GM18951 (cell line): Measurements from ENCODE around the gene EFCAB10.
"Not testable (repeated sequence)": the region's sequence is repeated elsewhere in the genome, so short reads cannot be mapped to it uniquely, and the experiment has no call there.

Source experiments
- POLR2A ChIP-seq: IDR thresholded peaks from 4 replicates; pipeline ENCODE4 v1.6.1; 2011; ENCODE audit warnings: mild to moderate bottlenecking; ENCODE audit not compliant: insufficient read length, insufficient read depth; ENCODE audit errors: extremely low read depth
- in situ Hi-C: fragments of 300-500 bp; cut with MboI; formaldehyde crosslinking; loops from one replicate; pipeline ENCODE4 v1.12.0; 2022; ENCODE audit warnings: low sequenced_read_pairs, mixed read lengths, inconsistent platforms; ENCODE audit not compliant: unreplicated experiment

EFCAB10 gene

GRCh38 chr7:105611856-105612775 is 30.8 kb upstream of the EFCAB10 start:
- in situ Hi-C loops: no loop called here
- no peak for TF ChIP-seq POLR2A

- TF ChIP-seq POLR2A: no peak
- in situ Hi-C loops: no loop called here
Measured at GRCh38 chr7:105610165-105610930, 29.1 kb upstream of the EFCAB10 start.

DNA sequence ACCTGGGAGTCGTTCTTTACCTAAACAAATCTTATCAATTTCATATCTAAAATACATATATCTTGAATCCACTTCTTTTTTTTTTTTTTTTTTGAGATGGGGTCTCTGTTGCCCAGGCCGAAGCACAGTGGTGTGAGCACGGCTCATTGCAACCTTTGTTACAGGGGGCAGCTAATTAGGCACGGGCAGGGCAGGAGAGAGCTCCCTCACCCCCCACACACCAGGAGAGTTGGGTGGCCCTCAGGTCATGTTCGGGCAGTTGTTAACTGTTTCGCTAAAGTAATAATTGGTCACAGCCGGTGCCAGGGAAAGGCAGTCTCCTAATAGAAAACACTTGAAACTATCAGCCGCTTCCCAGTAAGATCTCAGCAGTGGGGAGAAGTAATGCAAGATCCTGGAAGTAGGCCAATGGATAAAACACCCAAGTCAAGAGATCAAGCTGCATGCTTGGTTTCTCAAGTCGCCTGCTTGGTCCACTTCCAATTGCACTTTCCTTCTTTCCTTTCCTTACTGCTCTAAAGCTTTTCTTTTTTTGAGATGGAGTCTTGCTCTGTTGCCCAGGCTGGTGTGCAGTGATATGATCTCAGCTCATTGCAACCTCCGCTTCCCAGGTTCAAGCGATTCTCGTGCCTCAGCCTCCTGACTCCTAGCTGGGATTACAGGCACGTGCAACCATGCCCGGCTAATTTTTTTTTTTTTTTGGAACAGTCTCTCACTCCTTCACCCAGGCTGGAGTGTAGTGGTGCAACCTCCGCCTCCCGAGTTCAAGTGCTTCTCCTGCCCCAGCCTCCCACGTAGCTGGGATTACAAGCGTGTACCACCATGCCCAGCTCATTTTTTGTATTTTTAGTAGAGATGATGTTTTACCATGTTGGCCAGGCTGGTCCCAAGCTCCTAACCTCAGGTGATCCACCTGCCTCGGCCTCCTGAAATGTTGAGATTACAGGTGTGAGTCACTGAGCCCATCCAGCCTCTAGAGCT is 21.3 kb upstream of the EFCAB10 start:
- TF ChIP-seq POLR2A: no peak
- in situ Hi-C loops: no loop called here

DNA sequence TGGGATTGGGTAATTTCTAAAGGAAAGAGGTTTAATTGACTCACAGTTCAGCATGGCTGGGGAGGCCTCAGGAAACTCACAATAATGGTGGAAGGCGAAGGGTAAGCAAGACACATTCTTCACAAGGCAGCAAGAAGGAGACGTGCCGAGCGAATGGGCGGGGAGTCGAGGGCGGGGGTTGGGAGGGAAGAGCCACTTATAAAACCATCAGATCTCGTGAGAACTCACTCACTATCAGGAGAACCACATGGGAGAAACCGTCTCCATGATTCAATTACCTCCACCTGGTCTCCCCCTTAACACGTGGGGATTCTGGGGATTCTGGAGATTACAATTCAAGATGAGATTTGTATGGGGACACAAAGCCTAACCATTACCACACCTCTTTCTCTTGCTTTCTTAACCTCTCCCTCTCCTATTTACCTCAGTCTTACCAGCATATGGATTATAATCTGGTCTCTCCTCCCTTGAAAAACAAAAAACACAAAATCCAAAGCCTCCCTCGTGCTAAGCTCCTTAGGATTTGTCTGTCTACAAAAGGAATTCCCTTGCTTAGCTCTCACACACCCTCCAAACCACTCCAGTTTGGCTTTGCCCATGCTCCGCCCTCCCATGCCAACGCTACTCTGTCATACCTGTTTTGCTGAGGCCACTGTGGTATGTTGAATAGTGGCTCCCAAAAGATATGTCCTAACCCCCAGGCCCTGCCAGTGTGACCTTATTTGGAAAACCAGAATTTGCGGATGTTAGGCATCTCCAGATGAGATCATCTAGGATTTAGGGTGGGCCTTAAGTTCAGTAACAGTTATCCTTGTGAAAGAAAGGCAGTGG is 19.6 kb upstream of the EFCAB10 start:
- TF ChIP-seq POLR2A: no peak
- in situ Hi-C loops: no loop called here

GRCh38 chr7:105599551-105599950 is 18.3 kb upstream of the EFCAB10 start:
- no peak for TF ChIP-seq POLR2A
- in situ Hi-C loops: no loop called here

DNA sequence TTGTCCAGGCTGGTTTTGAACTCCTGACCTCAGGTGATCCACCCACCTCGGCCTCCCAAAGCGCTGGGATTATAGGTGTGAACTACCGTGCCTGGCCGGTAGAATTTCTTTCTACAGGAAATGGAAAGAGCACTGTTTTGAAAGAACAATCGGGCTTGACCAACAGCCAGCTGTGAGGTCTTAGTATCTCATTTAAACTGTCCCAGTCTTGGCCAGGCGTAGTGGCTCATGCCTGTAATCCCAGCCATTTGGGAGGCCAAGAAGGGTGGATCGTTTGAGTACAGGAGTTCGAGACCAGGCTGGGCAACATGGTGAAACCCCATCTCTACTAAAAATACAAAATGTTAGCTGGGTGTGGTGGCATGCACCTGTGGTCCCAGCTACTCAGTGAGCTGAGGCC is 17.8 kb upstream of the EFCAB10 start:
- in situ Hi-C loops: not testable (repeated sequence)

- in situ Hi-C loops: no loop called here
- TF ChIP-seq POLR2A: no peak
Measured at GRCh38 chr7:105596866-105597265, 15.6 kb upstream of the EFCAB10 start.

- in situ Hi-C loops: no loop called here
- TF ChIP-seq POLR2A: no peak
Measured at GRCh38 chr7:105594034-105594433, 12.7 kb upstream of the EFCAB10 start.

GRCh38 chr7:105591522-105591921 is 10.2 kb upstream of the EFCAB10 start:
- in situ Hi-C loops: no loop called here
- TF ChIP-seq POLR2A: no peak

DNA sequence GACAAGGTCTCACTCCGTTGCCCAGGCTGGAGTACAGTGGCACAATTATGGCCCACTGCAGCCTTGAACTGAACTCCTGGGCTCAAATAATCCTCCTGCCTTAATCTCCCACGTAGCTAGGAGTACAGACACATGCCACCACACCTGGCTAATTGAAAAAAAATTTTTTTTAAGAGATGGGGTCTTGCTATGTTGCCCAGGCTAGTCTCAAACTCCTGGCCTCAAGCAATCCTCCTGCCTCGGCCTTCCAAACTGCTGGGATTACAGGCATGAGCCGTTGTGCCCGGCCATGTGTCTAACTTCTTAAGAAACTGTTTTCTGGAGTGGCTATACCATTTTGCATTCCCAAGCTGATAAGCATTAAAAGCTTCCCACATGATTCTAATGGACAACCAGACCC is 9.5 kb upstream of the EFCAB10 start:
- in situ Hi-C loops: no loop called here
- TF ChIP-seq POLR2A: no peak

DNA sequence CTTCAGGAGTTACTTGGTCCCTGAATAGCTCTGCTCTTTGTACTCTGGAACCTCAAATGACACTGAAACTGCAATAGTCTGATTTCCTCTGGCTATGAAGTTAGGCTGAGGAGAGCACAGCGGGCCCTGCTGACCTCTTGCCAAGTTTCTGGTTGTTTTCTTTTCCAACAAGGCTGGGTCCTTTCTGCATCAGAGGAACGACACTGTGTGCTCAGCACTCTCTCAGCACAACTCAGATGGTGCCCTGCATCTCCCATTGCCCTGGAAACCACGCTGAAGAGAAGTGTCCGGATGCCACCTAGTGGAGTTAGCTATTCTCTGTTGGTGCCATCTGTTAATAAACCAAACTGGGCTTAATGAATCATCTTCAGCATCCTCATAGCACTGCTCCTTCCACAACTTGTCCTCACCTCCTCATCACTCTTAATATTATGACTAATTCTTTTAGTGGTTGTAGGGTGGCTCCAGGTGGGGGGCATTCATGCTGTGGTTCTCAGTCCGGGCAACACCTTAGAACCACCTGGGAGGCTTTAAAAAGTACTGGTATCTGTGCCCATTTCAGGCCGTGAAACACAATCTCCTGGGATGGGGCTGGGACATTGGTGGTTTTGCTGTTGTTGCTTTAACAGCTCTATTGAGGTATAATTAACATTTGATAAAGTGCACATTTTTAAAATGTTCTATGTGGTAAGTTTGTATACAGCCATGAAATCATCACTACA is 8.2 kb upstream of the EFCAB10 start:
- in situ Hi-C loops: no loop called here
- no peak for TF ChIP-seq POLR2A

- no peak for TF ChIP-seq POLR2A
- in situ Hi-C loops: no loop called here
Measured at GRCh38 chr7:105587909-105588635, 6.8 kb upstream of the EFCAB10 start.
